Sigmoid colon (tissue), 3 donors: ENCODE results near the gene SLC28A1.

ENCODE experiments used
- CTCF ChIP-seq, 4 experiments: fragments of 450-650 bp in 3 of 4; fragments of 200-600 bp in 1 of 4; IDR thresholded peaks; one replicate each; pipeline ENCODE4 v1.5.1; 2016 to 2019; ENCODE audit warnings: antibody characterized with exemption in 4 of 4, mild to moderate bottlenecking in 3 of 4, moderate library complexity in 2 of 4
- POLR2A ChIP-seq, 2 donors: fragments of 450-650 bp; IDR thresholded peaks; one replicate each; pipeline ENCODE4 v1.6.1; 2016; ENCODE audit warnings: antibody characterized with exemption in 2 of 2, mild to moderate bottlenecking in 2 of 2, moderate library complexity in 2 of 2

GRCh38 chr15:84967380-84967779, 82.9 kb downstream of the SLC28A1 start:
- TF ChIP-seq POLR2A (IDR thresholded peaks at IDR 0.05) (no peak), CTCF (IDR thresholded peaks at IDR 0.05) (no peak)
